Gastrocnemius medialis (tissue), 4 donors: Measurements from ENCODE around the gene DMAP1.

Experiments used
- POLR2A ChIP-seq, 2 donors: fragments of 450-650 bp; IDR thresholded peaks; one replicate each; pipeline ENCODE4 v1.6.1; 2017; ENCODE audit warnings: antibody characterized with exemption in 2 of 2, mild to moderate bottlenecking in 2 of 2, moderate library complexity in 2 of 2
- TF ChIP-seq, protein P1 (sequence below), 5 experiments: fragments of 450-650 bp in 3 of 5; fragments of 200-600 bp in 2 of 5; sonication (generic) in 2 of 5; IDR thresholded peaks in 4 of 5; conservative IDR thresholded peaks in 1 of 5; 1 replicate in 4 of 5; 2 replicates in 1 of 5; pipeline ENCODE4 v1.5.1; 2016 to 2019; ENCODE audit warnings: antibody characterized with exemption in 5 of 5, mild to moderate bottlenecking in 3 of 5, moderate library complexity in 3 of 5

DNA sequence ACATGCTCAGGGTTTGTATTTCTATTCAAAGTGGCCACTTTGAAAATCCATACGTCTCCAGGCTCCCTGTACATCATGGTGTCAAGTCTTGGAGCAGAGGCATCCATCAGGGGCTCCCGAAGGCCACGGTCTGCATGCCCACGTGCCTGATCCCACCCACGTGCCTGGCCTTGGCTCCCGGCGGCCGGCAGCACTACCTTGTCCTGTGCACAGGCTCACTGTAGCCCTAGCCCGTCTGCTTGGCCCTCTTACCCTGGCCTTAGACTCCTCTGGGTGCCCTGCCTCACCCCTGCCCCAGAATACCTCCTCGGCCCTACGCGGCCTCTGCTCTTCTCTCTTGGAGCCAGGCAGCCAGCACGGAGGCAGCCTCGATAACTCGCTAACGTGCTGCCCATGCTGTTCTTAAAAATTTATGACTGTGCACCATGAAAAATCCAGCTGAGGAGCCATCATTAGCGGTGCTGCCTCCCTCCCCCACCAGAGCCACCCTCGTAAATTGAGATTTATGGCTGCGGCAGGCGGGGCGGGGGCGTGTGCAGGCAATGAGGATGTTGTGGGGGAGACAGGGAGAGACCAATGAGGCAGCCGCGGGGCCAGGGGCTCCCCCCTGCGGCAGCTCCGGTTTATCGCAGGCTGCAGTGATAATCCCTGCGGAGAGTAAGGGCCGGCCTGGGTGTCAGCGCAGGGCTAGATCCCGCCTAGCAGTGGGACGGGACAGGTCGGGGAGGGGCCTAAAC lies 24.6 kb downstream of the DMAP1 start:
- TF ChIP-seq, protein P1, sequence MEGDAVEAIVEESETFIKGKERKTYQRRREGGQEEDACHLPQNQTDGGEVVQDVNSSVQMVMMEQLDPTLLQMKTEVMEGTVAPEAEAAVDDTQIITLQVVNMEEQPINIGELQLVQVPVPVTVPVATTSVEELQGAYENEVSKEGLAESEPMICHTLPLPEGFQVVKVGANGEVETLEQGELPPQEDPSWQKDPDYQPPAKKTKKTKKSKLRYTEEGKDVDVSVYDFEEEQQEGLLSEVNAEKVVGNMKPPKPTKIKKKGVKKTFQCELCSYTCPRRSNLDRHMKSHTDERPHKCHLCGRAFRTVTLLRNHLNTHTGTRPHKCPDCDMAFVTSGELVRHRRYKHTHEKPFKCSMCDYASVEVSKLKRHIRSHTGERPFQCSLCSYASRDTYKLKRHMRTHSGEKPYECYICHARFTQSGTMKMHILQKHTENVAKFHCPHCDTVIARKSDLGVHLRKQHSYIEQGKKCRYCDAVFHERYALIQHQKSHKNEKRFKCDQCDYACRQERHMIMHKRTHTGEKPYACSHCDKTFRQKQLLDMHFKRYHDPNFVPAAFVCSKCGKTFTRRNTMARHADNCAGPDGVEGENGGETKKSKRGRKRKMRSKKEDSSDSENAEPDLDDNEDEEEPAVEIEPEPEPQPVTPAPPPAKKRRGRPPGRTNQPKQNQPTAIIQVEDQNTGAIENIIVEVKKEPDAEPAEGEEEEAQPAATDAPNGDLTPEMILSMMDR (IDR thresholded peaks at IDR 0.05 in 4 of 5, conservative IDR thresholded peaks at IDR 0.05 in 1 of 5): peak in 3 of 5 experiments; percentile 22 to 37 (median 27)
- TF ChIP-seq POLR2A (IDR thresholded peaks at IDR 0.05): no peak
